BLaER1 treated with 17β-estradiol and CSF1 and Interleukin-3, amounts not matched to agents 10 nM and 100 nM (cell line): ENCODE data around the gene CD4.
A peak's percentile ranks its signal among the peaks of the same experiment; 100 is the strongest.

Source experiments
- H3K27ac ChIP-seq, 11 experiments: shearing (Covaris generic); formaldehyde crosslinking; 2 replicates each; pipeline ENCODE4 v1.8.1; 2022
- H3K27me3 ChIP-seq, 11 experiments: shearing (Covaris generic); formaldehyde crosslinking; 2 replicates each; pipeline ENCODE4 v1.8.1; 2022
- H3K36me3 ChIP-seq, 11 experiments: shearing (Covaris generic); formaldehyde crosslinking; 2 replicates each; pipeline ENCODE4 v1.8.1; 2022
- H3K4me1 ChIP-seq, 10 experiments: shearing (Covaris generic); formaldehyde crosslinking; 2 replicates each; pipeline ENCODE4 v1.8.1; 2022
- H3K4me2 ChIP-seq, 11 experiments: shearing (Covaris generic); formaldehyde crosslinking; 2 replicates each; pipeline ENCODE4 v1.8.1; 2022
- H3K4me3 ChIP-seq, 10 experiments: shearing (Covaris generic); formaldehyde crosslinking; 2 replicates each; pipeline ENCODE4 v1.8.1; 2022
- H3K9ac ChIP-seq, 11 experiments: shearing (Covaris generic); formaldehyde crosslinking; 2 replicates each; pipeline ENCODE4 v1.8.1; 2022
- H3K9me3 ChIP-seq, 11 experiments: shearing (Covaris generic); formaldehyde crosslinking; replicated peaks in 1 of 11; 2 replicates each; pipeline ENCODE4 v1.8.1; 2022
- H4K20me1 ChIP-seq, 11 experiments: shearing (Covaris generic); formaldehyde crosslinking; 2 replicates each; pipeline ENCODE4 v1.8.1; 2022
- Cebpa-rat ChIP-seq, 11 experiments: shearing (Covaris generic); IDR thresholded peaks; 2 replicates each; pipeline ENCODE4 v1.8.1; 2022

Gene CD4

DNA sequence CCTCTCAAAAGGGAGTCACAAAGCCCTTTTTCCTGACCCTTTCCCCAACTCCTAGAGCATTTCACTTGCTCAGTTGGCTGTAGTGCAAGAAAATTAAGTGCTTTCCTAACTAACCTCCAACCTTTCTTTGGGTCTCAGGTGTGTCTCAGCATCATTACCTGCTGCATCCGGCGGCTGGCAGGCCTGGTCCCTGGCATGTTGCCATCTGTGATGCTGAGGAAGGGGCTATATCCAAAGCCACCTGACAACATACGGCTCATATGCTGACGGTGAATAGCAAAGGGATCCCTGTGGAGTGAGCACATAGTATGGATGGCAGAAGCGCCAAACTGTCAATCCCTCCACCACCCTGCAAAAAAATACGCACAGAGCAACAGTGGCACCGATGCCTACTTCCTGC is 37.6 kb upstream of the CD4 start:
- Histone ChIP-seq H3K27ac (peak overlapping the region in 1 of 11 experiments; percentile 94; a peak in 1 of 22 replicates), H3K36me3 (peaks cover 51 to 53% (median 52%) of the 10 kb centered on the region in 11 experiments), H3K9ac (peak overlapping the region; percentile 92 to 97 (median 94)), H3K4me2 (peak overlapping the region; percentile 84 to 99 (median 95)), H4K20me1 (peaks cover 0 to 36% (median 11%) of the 10 kb centered on the region in 11 experiments; a peak in 12 of 22 replicates), H3K27me3 (no peaks in the 10 kb centered on the region; a peak in 1 of 22 replicates), H3K9me3 (no peaks in the 10 kb centered on the region), H3K4me3 (peak overlapping the region; percentile 82 to 93 (median 88)), H3K4me1 (peaks cover 25 to 53% (median 37%) of the 10 kb centered on the region in 10 experiments)
- TF ChIP-seq Cebpa-rat (IDR thresholded peaks at IDR 0.05): no peak

DNA sequence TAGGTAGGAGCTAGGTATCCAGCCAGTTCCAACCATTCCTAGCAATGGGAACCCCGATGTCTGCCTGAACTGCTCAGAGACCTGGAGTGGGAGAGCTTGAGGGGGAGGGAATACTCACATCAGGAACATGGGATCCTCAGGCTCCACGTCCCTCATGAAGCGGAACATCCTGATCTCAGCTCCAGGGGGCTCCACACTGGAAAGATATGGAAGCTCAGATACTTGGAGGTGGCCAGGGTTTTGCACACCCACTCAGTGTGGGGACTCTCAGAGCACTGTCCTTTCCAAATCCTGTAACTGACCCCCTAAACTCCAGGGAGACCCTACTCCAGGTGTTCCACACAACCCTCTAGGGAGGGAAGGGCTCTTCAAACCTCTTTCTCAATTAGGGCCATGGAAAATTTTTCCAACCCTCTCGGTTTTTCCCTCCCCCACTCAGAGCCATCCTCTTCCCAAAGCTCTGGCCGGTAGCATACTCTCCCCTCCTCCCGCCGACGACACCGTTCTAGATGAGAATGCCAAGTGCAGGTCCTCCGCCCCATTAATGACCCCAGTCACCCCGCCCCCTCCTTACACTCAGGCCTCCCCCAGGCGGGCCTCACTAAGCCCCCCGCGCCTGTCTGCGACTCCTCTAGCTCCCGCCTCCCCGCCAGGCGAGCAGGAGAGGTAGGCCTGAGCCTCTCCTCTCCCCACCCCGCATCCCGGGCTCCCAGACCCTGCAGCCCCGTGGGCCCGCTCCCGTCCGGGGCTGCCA is 37.0 kb upstream of the CD4 start:
- H3K9me3 ChIP-seq: no peaks in the 10 kb centered on the region
- TF ChIP-seq Cebpa-rat (IDR thresholded peaks at IDR 0.05): no peak
- peak overlapping the region; percentile 84 to 97 (median 92) for H3K27ac ChIP-seq
- peak overlapping the region; percentile 92 to 97 (median 94) for H3K9ac ChIP-seq
- peaks cover 0 to 36% (median 11%) of the 10 kb centered on the region in 11 experiments; a peak in 12 of 22 replicates for H4K20me1 ChIP-seq
- no peaks in the 10 kb centered on the region; a peak in 1 of 22 replicates for H3K27me3 ChIP-seq
- H3K4me2 ChIP-seq: peak overlapping the region; percentile 84 to 99 (median 95)
- peaks cover 45 to 48% (median 46%) of the 10 kb centered on the region in 11 experiments for H3K36me3 ChIP-seq
- H3K4me1 ChIP-seq: peaks cover 31 to 57% (median 41%) of the 10 kb centered on the region in 10 experiments
- H3K4me3 ChIP-seq: peak overlapping the region; percentile 82 to 93 (median 88)

DNA sequence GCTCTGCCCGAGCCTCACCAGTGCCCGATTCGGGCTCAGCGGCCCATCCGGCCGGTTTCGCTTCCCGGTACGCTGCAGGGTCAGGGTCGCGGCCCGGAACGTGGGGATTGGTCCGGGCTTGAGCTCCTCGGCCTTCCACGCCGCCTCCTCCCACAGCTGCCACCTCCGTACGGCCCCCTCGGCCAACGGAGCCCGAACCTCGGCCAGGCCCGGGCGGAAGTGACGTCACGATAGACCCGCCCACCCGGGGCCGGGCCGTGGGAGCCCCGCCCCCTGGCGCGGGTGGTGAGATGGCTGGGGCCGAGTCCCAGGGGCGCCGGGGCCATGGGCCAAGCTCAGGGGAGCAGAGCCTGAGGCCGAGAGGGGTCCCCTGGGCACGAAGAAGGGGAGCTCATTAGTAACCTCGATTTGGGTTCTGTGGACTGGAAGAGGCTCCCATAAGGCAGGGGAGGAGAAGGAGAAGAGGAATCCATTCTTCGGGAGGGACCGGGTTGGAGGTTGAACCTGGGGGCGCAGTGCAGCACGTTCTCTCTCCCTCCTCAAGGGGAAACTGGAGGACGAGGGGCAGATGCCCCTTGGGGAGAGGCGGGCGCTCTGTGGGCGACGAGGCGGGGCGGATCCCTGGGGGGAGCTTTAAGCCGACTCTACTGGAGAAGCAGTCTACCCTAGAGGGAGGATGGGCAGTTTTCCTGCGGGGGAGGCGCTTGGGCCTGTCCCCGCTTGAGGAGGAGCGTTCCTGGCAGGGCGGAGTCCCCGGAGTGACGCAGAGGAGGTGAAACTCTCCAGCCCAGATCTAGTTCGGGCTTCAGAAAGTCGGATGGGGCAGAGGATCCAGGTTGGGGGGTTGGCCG is 36.2 kb upstream of the CD4 start, which contains the start of gene MLF2:
MLF2 (minus strand) TSS at position 221 of the 851 bp plus-strand sequence. CDS start 807 bp downstream, outside the sequence.
- Histone ChIP-seq H3K36me3 (peaks cover 37 to 40% (median 38%) of the 10 kb centered on the region in 11 experiments), H3K9ac (peak within 1 kb of the TSS; percentile 92 to 97 (median 94)), H3K4me1 (peaks cover 33 to 54% (median 43%) of the 10 kb centered on the region in 10 experiments), H4K20me1 (peaks cover 0 to 36% (median 11%) of the 10 kb centered on the region in 11 experiments; a peak in 12 of 22 replicates), H3K27me3 (no peaks in the 10 kb centered on the region; a peak in 1 of 22 replicates), H3K4me2 (peak within 1 kb of the TSS; percentile 84 to 99 (median 95)), H3K4me3 (peak within 1 kb of the TSS; percentile 82 to 93 (median 88)), H3K9me3 (no peaks in the 10 kb centered on the region), H3K27ac (peak within 1 kb of the TSS; percentile 84 to 97 (median 92))
- TF ChIP-seq Cebpa-rat (IDR thresholded peaks at IDR 0.05): no peak

DNA sequence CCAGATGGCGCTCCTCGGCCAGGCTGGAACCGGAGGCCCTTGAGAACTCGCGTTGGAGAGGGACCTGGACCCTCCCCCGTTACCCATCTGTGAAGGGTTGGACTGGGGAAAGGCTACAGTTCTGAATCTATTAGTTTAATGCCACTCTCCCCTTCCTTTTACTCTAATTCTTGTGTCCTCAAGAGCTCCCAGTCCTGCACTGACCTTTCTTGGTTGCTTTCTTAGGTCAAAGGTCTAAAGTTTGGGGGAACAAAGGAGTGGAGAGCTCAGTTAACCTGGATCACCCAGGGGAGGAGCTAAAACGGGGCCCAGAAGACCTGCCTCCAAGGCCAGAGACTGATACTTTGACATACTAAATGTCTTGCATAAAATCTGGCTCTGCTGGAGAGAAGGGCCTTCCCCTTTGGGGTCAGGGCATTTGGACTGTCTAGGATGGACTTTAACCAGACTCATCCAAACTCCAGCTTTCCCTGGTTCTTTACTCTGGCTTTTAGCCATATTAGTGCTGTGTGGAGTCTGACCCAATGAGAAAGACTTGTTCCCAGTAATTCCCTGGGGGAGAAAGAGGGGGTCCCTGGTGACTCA is 35.5 kb upstream of the CD4 start:
- Histone ChIP-seq H3K36me3 (peaks cover 30 to 32% (median 31%) of the 10 kb centered on the region in 11 experiments), H3K27ac (peak overlapping the region in 9 of 11 experiments; percentile 5 to 97 (median 91); a peak in 12 of 22 replicates), H4K20me1 (peaks cover 0 to 36% (median 11%) of the 10 kb centered on the region in 11 experiments; a peak in 12 of 22 replicates), H3K9ac (peak overlapping the region; percentile 39 to 97 (median 94)), H3K27me3 (no peaks in the 10 kb centered on the region; a peak in 1 of 22 replicates), H3K4me2 (peak overlapping the region; percentile 81 to 99 (median 95)), H3K4me3 (peak overlapping the region in 8 of 10 experiments; percentile 87 to 93 (median 90); a peak in 12 of 20 replicates), H3K9me3 (no peaks in the 10 kb centered on the region), H3K4me1 (peaks cover 38 to 59% (median 48%) of the 10 kb centered on the region in 10 experiments)
- no peak for TF ChIP-seq Cebpa-rat (IDR thresholded peaks at IDR 0.05)

DNA sequence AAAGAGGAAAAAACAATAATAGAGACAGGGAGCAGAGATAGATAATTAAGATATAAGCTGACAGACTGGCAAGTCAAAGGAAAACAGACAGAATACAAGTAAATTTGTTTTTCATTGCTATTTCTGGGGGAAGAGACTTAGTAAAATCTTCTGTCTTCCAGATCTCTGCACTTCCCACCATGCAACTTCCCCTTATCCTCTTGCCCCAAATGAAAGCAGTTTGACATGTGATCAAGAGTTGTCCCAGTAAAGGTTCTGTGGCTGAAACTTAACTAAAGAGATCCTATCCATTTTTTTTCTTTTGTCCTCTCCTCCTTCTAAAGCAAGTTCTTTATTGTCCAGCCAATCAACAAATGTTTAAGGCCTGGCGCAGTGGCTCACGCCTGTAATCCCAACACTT is 34.9 kb upstream of the CD4 start:
- no peak for TF ChIP-seq Cebpa-rat (IDR thresholded peaks at IDR 0.05)
- Histone ChIP-seq H3K9me3 (no peaks in the 10 kb centered on the region), H4K20me1 (peaks cover 0 to 33% (median 11%) of the 10 kb centered on the region in 11 experiments; a peak in 12 of 22 replicates), H3K9ac (peak overlapping the region in 9 of 11 experiments; percentile 39 to 97 (median 94); a peak in 11 of 22 replicates), H3K4me3 (peak overlapping the region in 1 of 10 experiments; percentile 88; a peak in 1 of 20 replicates), H3K27me3 (peaks cover 0 to under 1% (median 0%) of the 10 kb centered on the region in 11 experiments; a peak in 1 of 22 replicates), H3K4me2 (peak overlapping the region; percentile 81 to 99 (median 95)), H3K27ac (peak overlapping the region in 5 of 11 experiments; percentile 1 to 96 (median 33); a peak in 7 of 22 replicates), H3K36me3 (peaks cover 25 to 27% (median 26%) of the 10 kb centered on the region in 11 experiments), H3K4me1 (peaks cover 38 to 59% (median 48%) of the 10 kb centered on the region in 10 experiments)

DNA sequence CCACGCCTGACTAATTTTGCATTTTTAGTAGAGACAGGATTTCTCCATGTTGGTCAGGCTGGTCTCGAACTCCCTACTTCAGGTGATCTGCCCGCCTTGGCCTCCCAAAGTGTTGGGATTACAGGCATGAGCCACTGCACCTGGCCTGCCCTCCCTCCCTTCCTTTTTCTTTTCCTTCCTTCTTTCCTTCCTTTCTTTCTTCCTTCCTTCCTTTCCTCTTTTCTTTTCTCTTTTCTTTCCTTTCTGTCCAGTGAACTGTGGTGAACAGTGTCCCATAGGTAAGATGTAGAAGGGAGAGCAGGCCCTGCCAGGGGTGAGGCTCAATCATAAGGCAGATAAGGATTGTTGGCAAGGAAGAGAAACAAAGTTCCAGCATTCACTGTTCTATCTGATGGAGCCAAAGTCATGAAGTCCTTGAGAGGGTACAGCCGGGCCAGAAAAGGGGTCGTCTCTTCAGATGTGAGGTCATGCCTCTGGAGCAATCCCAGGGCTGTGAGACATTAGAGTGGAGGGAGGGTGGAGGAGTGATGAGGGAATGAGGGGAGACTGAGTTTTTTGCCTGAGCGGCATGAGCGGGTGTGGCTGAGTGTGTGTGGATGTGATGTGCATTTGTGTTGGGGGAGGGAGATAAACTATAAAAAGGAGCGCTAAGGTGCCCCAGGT is 32.2 kb upstream of the CD4 start:
- Histone ChIP-seq H3K4me3 (no peak overlapping the region), H3K9ac (no peak overlapping the region), H3K4me2 (peak overlapping the region; percentile 19 to 49 (median 35); a peak in 20 of 22 replicates), H3K27me3 (peaks cover 0 to 21% (median 14%) of the 10 kb centered on the region in 11 experiments; a peak in 19 of 22 replicates), H3K4me1 (peaks cover 26 to 38% (median 32%) of the 10 kb centered on the region in 10 experiments), H3K36me3 (no peaks in the 10 kb centered on the region; a peak in 1 of 22 replicates), H4K20me1 (peaks cover 0 to 6% (median 2%) of the 10 kb centered on the region in 11 experiments; a peak in 11 of 22 replicates), H3K27ac (no peak overlapping the region), H3K9me3 (no peaks in the 10 kb centered on the region)
- no peak for TF ChIP-seq Cebpa-rat (IDR thresholded peaks at IDR 0.05)

DNA sequence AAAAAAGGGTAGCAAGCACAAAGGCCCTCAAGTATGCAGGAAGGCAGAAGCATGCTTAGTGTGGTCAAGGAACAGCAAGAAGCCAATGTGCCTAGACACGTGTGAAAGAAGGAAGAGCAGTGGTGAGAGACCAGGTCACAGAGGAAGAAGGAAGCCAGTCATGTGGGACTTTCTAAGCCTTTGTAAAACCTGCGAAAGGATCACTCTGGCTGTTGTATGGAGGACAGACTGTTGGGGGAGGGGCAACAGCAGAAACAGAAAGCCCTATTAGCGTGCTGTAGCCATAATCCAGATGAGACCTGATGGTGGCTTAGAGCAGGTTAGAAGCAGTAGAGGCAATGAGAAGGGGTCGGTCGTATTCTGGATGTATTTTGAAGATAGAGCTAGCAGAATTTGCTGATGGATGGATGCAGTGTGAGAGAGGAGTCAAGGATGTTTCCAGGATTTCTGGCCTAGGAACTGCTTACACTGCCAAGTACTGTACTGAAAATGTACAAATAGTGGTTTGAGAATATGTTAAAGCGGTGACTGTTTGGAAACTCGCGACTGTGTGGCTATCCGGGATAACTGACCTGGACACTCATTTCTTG is 30.7 kb upstream of the CD4 start:
- no peak for TF ChIP-seq Cebpa-rat (IDR thresholded peaks at IDR 0.05)
- H3K4me1 ChIP-seq: peaks cover 24 to 39% (median 29%) of the 10 kb centered on the region in 10 experiments
- no peaks in the 10 kb centered on the region for H3K9me3 ChIP-seq
- peak overlapping the region in 6 of 11 experiments; percentile 1 to 48 (median 24); a peak in 7 of 22 replicates for H3K4me2 ChIP-seq
- no peak overlapping the region for H3K9ac ChIP-seq
- H3K27ac ChIP-seq: no peak overlapping the region
- no peaks in the 10 kb centered on the region for H3K36me3 ChIP-seq
- H4K20me1 ChIP-seq: no peaks in the 10 kb centered on the region
- peaks cover 2 to 36% (median 29%) of the 10 kb centered on the region in 11 experiments for H3K27me3 ChIP-seq
- H3K4me3 ChIP-seq: no peak overlapping the region
